ENCODE measurements around the gene MIDN. TPM values are rescaled to one million over a fixed set of nuclear protein-coding genes. Genes with fewer than 3 reads are reported as not detected.

Gene MIDN
- total and polyA plus RNA-seq, 2 donors (not counting 3 experiments of a cell fraction or from before 2014, with no cell fraction given): 20.0 to 85.9 TPM

GRCh38 chr19:1218751-1219567, 29.4 kb upstream of the MIDN start:
- no peak overlapping the region for H3K4me3 ChIP-seq (replicated peaks in 1 of 3; ENCODE audit: insufficient read depth in 1 of 3, low read depth in 1 of 3, low read length in 3 of 3)
- no peaks in the 10 kb centered on the region for H4K20me1 ChIP-seq (replicated peaks; ENCODE audit: control insufficient read depth, extremely low read depth, insufficient read depth, low read length)
- no peak overlapping the region for H2AFZ ChIP-seq (ENCODE audit: low read depth, low read length)
- dilution Hi-C loops (cut with MboI; ENCODE audit: extremely low pct_ligation_motif_present, low sequenced_read_pairs): no loop called here
- no peaks in the 10 kb centered on the region for H3K9me1 ChIP-seq (replicated peaks; ENCODE audit: control insufficient read depth, extremely low read depth, insufficient read depth, low read length)
- DNase-seq (ENCODE audit: low read depth, low spot score) (no peak), FAIRE-seq (no peak)
- H3K27me3 ChIP-seq (ENCODE audit: control insufficient read depth in 2 of 2, insufficient read depth in 2 of 2, low read length in 2 of 2): no peaks in the 10 kb centered on the region
- BruUV-seq (replicated peaks): no TSS peak
- H3K9ac ChIP-seq (replicated peaks; ENCODE audit: extremely low read depth, insufficient read depth, low read length): no peak overlapping the region
- H3K79me2 ChIP-seq (ENCODE audit: control insufficient read depth, insufficient read depth, low read length): peaks cover 46% of the 10 kb centered on the region
- H3K9me3 ChIP-seq (replicated peaks; ENCODE audit: control insufficient read depth, insufficient read depth, low read length): no peaks in the 10 kb centered on the region
- POLR2A ChIA-PET: no interaction called here
- H3K4me2 ChIP-seq (ENCODE audit: insufficient read depth, low read length): no peak overlapping the region
- TF ChIP-seq CTCF (IDR thresholded peaks at IDR 0.05; ENCODE audit: extremely low read depth in 1 of 2, insufficient read depth in 1 of 2, low read depth in 1 of 2, low read length in 2 of 2): no peak
- TF ChIP-seq EZH2 (IDR thresholded peaks at IDR 0.05; ENCODE audit: borderline replicate concordance, low read depth, low read length, severe bottlenecking): no peak
- TF ChIP-seq FOS (IDR thresholded peaks at IDR 0.05; ENCODE audit: borderline replicate concordance, insufficient read depth, low read length): no peak
- TF ChIP-seq MYC (IDR thresholded peaks at IDR 0.05; ENCODE audit: low read depth, low read length): no peak
- TF ChIP-seq POLR2AphosphoS5 (IDR thresholded peaks at IDR 0.05; ENCODE audit: insufficient read depth, low read depth, low read length): no peak
- intact Hi-C loops (cut with micrococcal nuclease): no loop called here
- H3K27ac ChIP-seq (ENCODE audit: insufficient read depth, low read depth, low read length): no peak overlapping the region
- CTCF ChIA-PET: no interaction called here
- H3K36me3 ChIP-seq (ENCODE audit: control insufficient read depth in 2 of 2, extremely low read depth in 1 of 2, insufficient read depth in 2 of 2, low read length in 2 of 2): peaks cover 5 to 13% of the 10 kb centered on the region in 2 experiments
- peaks cover 20% of the 10 kb centered on the region for H3K4me1 ChIP-seq (ENCODE audit: control insufficient read depth, extremely low read depth, insufficient read depth, low read length)

Data from endothelial cell of umbilical vein (primary cell).